Activated naive CD4-positive, alpha-beta T cell treated with anti-CD3 and anti-CD28 coated beads, Interleukin-2, amount 50 U/mL, for 72 hours (primary cell): ENCODE measurements around the gene RPUSD1. TPM values are rescaled to one million over a fixed set of nuclear protein-coding genes. Genes with fewer than 3 reads are reported as not detected.
A peak's percentile ranks its signal among the peaks of the same experiment; 100 is the strongest.
"Not testable (repeated sequence)": the region's sequence is repeated elsewhere in the genome, so short reads cannot be mapped to it uniquely, and the experiment has no call there.

ENCODE experiments used
- ATAC-seq, 2 donors: fragments of 150-1000 bp; cut with Tn5 transposase; 2 replicates each; pipeline ENCODE4 v1.10.0; 2021; ENCODE audit warnings: mild to moderate bottlenecking in 2 of 2, moderate library complexity in 2 of 2
- DNase-seq, 2 donors: peaks; one replicate each; pipeline ENCODE4 v3.0.0; 2021 to 2022; ENCODE audit warnings: low spot score in 2 of 2
- H3K27ac Mint-ChIP-seq, 2 donors: one replicate each; pipeline ENCODE4 v1.8.0; 2022; ENCODE audit warnings: mild to moderate bottlenecking in 2 of 2, mixed read lengths in 2 of 2
- H3K36me3 Mint-ChIP-seq, 2 donors: one replicate each; pipeline ENCODE4 v1.8.0; 2022; ENCODE audit warnings: mixed read lengths in 2 of 2
- H3K9me3 Mint-ChIP-seq, 2 donors: one replicate each; pipeline ENCODE4 v1.8.0; 2022; ENCODE audit warnings: mixed read lengths in 2 of 2
- total RNA-seq, 2 donors: library from RNA; stranded (reverse); gene quantifications; one replicate each; pipeline ENCODE4 v1.2.3, GENCODE V29; 2022

The RPUSD1 gene, protein sequence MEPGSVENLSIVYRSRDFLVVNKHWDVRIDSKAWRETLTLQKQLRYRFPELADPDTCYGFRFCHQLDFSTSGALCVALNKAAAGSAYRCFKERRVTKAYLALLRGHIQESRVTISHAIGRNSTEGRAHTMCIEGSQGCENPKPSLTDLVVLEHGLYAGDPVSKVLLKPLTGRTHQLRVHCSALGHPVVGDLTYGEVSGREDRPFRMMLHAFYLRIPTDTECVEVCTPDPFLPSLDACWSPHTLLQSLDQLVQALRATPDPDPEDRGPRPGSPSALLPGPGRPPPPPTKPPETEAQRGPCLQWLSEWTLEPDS
- total RNA-seq: 10 to 100 TPM; 11.2 to 27.1 TPM

- H3K9me3 Mint-ChIP-seq: no peaks in the 10 kb centered on the region
- no peak for DNase-seq
- H3K36me3 Mint-ChIP-seq: peaks cover 11 to 13% of the 10 kb centered on the region in 2 donors
- ATAC-seq: peak; percentile 26 to 35
- peak within 1 kb of the TSS; percentile 84 to 93 for H3K27ac Mint-ChIP-seq
Observed at GRCh38 chr16:787978-788398, at the start of gene RPUSD1. TSS of gene RPUSD1 (minus strand) at chr16:788381. CDS start at chr16:787737, 644 bp downstream.

DNA sequence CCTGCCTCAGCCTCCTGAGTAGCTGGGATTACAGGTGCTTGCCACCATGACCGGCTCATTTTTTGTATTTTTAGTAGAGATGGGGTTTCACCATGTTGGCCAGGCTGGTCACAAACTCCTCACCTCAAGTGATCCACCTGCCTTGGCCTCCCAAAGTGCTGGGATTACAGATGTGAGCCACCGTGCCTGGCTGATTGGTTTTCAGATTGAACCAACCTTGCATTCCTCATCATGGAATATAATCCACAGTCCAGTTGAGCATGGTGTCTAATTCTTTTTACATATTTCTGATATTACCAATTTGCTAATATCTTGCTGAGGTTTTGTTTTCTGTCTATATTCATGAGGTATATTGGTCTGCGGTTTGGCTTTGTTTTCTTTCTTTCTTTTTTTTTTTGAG, 48.6 kb upstream of the RPUSD1 start:
- H3K27ac Mint-ChIP-seq, ATAC-seq, H3K9me3 Mint-ChIP-seq, DNase-seq: not testable (repeated sequence)
- H3K36me3 Mint-ChIP-seq: peaks cover 5 to 12% of the 10 kb centered on the region in 2 donors

DNA sequence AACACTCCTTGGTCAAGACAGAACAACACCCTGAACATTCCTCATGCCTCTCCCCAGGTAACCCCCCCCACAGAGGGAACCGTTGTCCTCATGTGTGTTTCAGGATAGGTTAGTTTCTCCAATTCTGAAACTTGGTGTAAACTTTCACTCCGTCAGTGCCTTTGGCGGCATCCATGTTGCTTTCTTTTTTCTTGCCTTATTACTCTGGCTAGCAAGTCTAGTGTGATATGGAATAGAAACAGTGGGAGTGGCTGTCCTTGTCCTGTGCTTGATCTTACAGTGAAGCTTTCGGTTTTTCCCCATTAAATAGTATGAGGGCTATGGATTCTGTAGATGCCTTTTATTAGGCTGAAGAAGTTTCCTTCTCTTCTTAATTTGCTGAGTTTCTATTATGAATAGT, 48.0 kb upstream of the RPUSD1 start:
- ATAC-seq (no peak), DNase-seq (no peak)
- peaks cover 0 to 6% of the 10 kb centered on the region in 2 donors for H3K9me3 Mint-ChIP-seq
- H3K36me3 Mint-ChIP-seq: peaks cover 5 to 12% of the 10 kb centered on the region in 2 donors
- H3K27ac Mint-ChIP-seq: no peak overlapping the region

GRCh38 chr16:835373-835772, 47.2 kb upstream of the RPUSD1 start:
- no peak overlapping the region for H3K27ac Mint-ChIP-seq
- peaks cover 5 to 12% of the 10 kb centered on the region in 2 donors for H3K36me3 Mint-ChIP-seq
- H3K9me3 Mint-ChIP-seq: peaks cover 0 to 6% of the 10 kb centered on the region in 2 donors
- DNase-seq: no peak
- no peak for ATAC-seq

DNA sequence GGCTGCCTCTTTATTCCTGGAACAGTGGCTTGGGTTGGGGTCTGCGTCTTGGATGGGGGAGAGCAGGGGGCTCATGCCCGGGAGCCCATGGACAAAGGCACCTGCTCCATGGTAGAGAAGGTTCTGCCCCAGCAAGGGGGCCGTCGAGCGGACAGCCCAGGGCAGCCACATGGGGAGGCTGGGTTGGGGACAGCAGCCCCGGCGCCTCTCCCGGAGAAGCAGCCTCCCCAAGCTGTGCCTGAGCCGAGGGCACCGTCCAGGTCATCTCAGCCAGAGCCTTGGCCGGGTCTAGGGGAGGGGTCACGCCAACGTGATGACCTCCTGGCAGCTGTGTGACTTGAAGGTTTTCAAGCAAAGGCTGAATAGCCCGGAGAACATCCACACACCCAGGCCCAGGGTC, 45.2 kb upstream of the RPUSD1 start:
- Mint-ChIP-seq H3K27ac (no peak overlapping the region), H3K9me3 (peaks cover 0 to 6% of the 10 kb centered on the region in 2 donors), H3K36me3 (peaks cover 5 to 12% of the 10 kb centered on the region in 2 donors)
- DNase-seq (no peak), ATAC-seq (no peak)

DNA sequence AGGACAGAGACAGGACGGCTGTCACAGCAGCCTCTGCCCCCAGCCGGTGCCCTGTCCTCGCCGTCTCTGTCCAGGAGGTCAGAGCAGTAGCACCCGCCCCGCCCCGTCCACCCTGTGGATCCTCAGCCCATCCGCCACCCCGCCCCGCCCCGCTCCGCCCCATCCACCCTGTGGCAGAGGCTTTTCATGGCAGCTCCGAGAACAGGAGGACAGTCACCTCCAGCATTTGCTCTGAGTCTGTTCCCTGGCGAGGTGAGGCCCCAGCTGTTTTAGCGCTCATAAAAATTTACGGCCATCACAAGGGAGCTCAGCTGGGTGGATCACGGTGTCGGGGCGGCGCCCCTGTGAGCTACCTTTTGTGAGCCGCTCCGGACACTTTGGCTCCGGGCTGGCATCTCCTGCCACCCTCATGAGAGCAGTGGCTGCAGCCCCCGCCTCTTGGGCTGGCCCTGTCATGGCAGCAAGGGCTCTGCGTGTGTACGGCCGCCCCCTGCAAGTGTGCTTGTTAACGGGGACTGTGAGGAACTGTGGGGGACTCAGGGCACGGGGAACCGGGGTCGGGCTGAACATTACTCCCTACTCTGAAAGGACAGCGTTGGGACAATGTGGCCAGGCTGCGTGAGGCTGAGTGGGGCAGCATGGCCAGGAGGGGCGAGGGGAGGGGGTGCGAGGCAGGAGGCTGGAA, 44.6 kb upstream of the RPUSD1 start:
- Mint-ChIP-seq H3K9me3 (peaks cover 0 to 6% of the 10 kb centered on the region in 2 donors), H3K36me3 (peaks cover 5 to 12% of the 10 kb centered on the region in 2 donors), H3K27ac (no peak overlapping the region)
- DNase-seq (no peak), ATAC-seq (no peak)

DNA sequence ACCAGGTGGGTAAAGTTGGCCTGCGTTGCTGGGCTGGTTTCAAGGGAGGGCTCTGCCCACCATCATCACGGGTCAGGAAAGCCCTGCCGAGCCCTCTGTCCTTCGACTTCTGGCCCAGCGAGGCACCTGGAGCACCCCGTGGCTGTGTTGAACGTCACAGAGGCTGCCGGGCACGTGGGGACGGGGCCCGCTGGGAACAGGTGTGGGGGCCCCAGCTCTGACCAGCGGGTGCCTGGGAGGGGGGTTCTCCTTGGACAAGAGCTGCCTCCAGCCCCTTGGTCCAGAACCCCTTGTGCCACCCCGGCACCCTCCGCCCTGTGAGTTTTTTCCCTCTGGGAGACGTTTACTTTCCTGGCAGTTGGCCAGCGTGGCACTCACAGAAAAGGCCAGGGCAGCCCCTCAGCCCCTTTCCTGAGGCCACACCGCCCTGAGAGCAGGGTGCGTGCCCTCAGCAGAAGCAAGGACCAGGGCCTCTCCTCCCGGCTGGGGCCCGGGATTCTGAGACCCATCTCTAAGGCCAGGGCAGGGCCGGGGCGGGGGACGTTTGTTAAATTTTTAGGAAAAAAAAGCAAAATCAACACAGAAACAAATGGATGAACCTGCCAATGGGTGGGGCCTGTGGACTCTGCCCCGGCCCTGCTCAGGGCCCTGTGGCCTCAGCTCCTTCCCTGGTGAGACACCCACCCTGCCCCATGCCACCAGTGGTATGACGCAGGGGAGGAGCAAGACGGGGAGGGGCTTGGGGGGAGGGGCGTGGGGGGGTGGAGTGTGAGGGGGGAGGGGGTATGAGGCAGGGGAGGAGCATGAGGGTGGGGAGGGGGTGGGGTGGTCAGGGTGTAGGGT, 43.6 kb upstream of the RPUSD1 start:
- Mint-ChIP-seq H3K9me3 (peaks cover 0 to 6% of the 10 kb centered on the region in 2 donors), H3K36me3 (peaks cover 5 to 12% of the 10 kb centered on the region in 2 donors), H3K27ac (no peak overlapping the region)
- no peak for ATAC-seq
- DNase-seq: no peak

DNA sequence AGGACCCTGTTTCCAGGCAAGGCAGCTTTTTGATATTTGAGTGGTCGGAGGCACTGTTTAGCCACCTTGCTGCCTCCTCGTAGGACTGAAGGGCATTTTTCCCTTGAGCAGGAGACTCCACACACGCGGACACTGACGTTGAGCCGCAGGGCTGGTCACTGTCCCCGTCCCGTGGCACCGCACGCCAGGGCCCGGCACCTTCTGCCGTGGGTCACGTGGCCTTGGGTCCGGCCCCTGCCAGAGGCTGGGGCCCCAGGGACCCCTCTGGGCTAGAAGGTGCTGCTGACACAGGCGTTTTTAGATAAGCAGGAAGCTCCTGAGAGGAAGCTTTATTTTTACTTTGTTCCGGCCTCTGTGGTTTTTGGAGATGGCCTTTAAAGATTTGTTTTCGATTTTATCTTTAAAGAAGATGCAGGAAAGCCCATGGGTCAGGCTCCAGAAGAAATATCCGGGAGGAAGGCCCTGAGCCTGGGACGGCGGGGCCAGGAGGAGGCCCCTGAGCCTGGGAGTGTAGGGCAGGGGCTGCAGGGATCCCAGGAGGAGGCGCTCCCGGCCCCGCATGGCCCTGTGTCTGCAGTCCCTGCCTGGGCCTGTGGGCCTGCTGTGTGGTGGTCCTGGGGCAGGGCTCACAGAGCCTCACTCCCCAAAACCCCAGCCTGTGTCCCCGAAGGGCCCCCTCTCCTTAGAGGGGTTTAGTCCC, 42.8 kb upstream of the RPUSD1 start:
- H3K9me3 Mint-ChIP-seq: no peaks in the 10 kb centered on the region
- ATAC-seq: no peak
- peaks cover 5% of the 10 kb centered on the region in 2 donors for H3K36me3 Mint-ChIP-seq
- no peak overlapping the region for H3K27ac Mint-ChIP-seq
- no peak for DNase-seq

GRCh38 chr16:830107-830870, 42.1 kb upstream of the RPUSD1 start:
- ATAC-seq (no peak), DNase-seq (no peak)
- Mint-ChIP-seq H3K9me3 (no peaks in the 10 kb centered on the region), H3K36me3 (no peaks in the 10 kb centered on the region), H3K27ac (no peak overlapping the region)

DNA sequence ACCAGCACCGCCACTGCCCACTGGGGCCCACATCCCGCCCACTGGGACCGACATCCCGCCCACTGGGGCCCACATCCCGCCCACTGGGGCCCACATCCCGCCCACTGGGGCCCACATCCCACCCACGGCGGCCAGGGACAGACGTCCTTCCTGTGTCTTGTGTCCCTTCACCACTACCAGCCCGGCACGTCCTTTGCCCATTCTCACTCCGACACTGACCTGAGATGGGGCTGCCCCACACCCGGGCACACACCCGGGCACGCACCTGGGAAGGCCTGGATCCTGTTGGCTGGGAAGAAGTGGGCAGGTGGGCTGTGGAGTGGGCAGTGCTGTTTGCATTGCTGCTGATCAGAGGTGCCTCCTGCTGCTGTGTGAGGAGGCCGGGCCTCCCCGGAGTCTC, 40.7 kb upstream of the RPUSD1 start:
- Mint-ChIP-seq H3K27ac (no peak overlapping the region), H3K36me3 (no peaks in the 10 kb centered on the region), H3K9me3 (no peaks in the 10 kb centered on the region)
- ATAC-seq (no peak), DNase-seq (no peak)

GRCh38 chr16:827513-827912, 39.3 kb upstream of the RPUSD1 start:
- Mint-ChIP-seq H3K36me3 (no peaks in the 10 kb centered on the region), H3K9me3 (no peaks in the 10 kb centered on the region), H3K27ac (no peak overlapping the region)
- DNase-seq (no peak), ATAC-seq (no peak)

DNA sequence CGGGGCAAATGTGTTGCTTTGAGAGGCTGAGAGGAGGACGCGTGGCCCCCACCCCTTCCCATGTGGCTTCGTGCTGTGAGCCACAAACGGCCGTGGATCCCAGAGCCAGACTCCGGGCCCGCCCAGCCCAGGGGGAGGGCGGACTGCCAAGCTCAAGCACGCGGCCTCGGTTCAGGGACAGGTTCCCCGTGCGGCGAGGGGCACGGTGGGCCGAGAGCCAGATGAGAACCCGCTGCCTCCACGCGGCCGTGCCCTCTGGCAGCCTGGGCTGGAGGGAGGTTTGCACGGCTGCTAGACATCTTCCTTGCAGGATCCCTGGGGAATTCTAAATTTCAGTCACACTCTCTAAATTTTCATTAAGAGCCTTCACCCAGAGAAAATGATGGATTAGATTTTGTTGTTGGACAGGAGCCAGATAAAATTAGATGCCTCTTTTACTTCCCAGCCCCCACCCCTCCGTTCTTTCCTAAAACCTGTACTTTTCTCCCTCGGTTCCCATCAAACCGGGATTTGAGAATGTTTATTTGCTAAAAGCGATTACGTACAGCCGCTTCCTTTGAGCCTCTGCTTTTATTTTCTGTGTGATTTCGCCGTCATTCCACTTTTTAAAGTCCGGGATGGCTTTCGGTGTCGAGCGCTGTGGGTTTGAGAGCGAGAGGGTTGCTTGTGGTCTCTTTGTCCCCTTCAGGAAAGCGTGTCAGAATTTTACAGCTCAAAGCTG, 37.3 kb upstream of the RPUSD1 start:
- DNase-seq (no peak), ATAC-seq (no peak)
- no peaks in the 10 kb centered on the region for H3K36me3 Mint-ChIP-seq
- no peak overlapping the region for H3K27ac Mint-ChIP-seq
- no peaks in the 10 kb centered on the region for H3K9me3 Mint-ChIP-seq

DNA sequence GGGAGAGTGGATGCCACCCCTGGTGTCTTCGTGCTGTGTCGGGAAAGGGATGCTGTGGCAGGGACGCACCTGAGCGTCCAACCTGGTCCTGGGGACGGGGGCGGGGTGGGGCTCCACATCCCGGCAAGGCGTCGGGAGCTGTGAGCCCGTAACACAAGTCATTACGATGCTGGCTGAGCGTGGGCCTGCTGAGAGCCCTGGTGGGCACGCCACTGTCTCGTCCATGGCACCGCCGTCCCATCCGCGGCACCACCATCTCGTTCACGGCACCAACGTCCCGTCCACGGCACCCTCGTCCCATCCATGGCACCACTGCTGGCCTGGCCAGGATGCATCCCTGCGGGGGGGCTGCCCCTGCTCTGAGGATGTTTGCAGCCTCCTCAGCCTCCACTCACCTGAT, 36.4 kb upstream of the RPUSD1 start:
- H3K9me3 Mint-ChIP-seq: no peaks in the 10 kb centered on the region
- no peak for ATAC-seq
- no peak overlapping the region for H3K27ac Mint-ChIP-seq
- H3K36me3 Mint-ChIP-seq: no peaks in the 10 kb centered on the region
- DNase-seq: no peak

DNA sequence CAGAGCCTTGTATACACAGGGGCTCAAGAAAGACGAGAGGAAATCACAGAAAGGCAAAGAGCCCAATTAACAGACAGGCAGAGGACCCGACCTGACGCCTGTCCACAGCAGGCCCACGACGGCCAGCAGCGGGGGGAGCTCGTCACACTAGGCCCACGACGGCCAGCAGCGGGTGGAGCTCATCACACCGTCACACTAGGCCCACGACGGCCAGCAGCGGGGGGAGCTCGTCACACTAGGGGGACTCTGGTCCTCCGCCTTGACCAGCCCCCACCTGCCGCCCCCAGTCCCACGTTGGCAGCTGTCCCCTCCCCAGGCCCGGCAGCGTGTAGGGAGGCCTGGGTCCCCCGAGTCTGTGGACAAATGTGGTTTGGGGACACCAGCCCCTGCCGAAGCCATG, 36.0 kb upstream of the RPUSD1 start:
- no peaks in the 10 kb centered on the region for H3K36me3 Mint-ChIP-seq
- no peaks in the 10 kb centered on the region for H3K9me3 Mint-ChIP-seq
- no peak overlapping the region for H3K27ac Mint-ChIP-seq

DNA sequence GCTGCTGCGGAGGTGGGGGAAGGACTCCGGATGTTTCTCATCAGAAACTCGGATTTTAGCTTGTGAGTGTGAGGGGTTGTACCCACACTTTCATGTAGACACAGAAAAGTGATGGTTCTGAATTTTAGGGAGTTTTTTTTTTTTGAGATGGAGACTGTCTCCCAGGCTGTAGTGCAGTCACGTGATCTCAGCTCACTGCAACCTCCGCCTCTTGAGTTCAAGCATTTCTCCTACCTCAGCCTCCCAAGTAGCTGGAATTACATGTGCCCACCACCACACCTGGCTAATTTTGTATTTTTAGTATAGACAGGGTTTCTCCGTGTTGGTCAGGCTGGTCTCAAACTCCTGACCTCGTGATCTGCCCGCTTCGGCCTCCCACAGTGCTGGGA, 34.7 kb upstream of the RPUSD1 start:
- DNase-seq (no peak), ATAC-seq (no peak)
- no peak overlapping the region for H3K27ac Mint-ChIP-seq
- H3K36me3 Mint-ChIP-seq: no peaks in the 10 kb centered on the region
- no peaks in the 10 kb centered on the region for H3K9me3 Mint-ChIP-seq

More for the DNA sequence above, 36.0 kb upstream of the RPUSD1 start:
- DNase-seq (no peak), ATAC-seq (no peak)
